H1 (cell line): ENCODE results near the gene HIPK3.

Experiments
- ATF3 ChIP-seq: IDR thresholded peaks from 2 replicates; pipeline ENCODE4 v1.6.1; 2011; ENCODE audit warnings: low read depth, mild to moderate bottlenecking, low read length; ENCODE audit not compliant: insufficient read depth
- CTCF ChIP-seq, 3 experiments: IDR thresholded peaks; 1 replicate in 2 of 3; 2 replicates in 1 of 3; pipeline versions ENCODE4 v1.5.1 to v1.6.1; 2011; ENCODE audit warnings: low read length in 3 of 3, mild to moderate bottlenecking in 3 of 3, inconsistent platforms in 2 of 3, low read depth in 1 of 3, moderate library complexity in 1 of 3; ENCODE audit not compliant: insufficient read depth in 1 of 3; ENCODE audit errors: control extremely low read depth in 1 of 3
- EP300 ChIP-seq, 2 experiments: IDR thresholded peaks; 1 replicate in 1 of 2; 2 replicates in 1 of 2; pipeline ENCODE4 v1.6.1; 2011 to 2012; ENCODE audit warnings: low read depth in 2 of 2, low read length in 2 of 2, mild to moderate bottlenecking in 2 of 2, borderline replicate concordance in 1 of 2, inconsistent platforms in 1 of 2, moderate library complexity in 1 of 2
- MAX ChIP-seq: IDR thresholded peaks from 2 replicates; pipeline ENCODE4 v1.6.1; 2012; ENCODE audit warnings: inconsistent platforms
- NANOG ChIP-seq: IDR thresholded peaks from 2 replicates; pipeline ENCODE4 v1.6.1; 2011; ENCODE audit warnings: low read length, low read depth, mild to moderate bottlenecking, inconsistent platforms; ENCODE audit not compliant: insufficient read depth, poor library complexity, severe bottlenecking
- POLR2AphosphoS5 ChIP-seq: IDR thresholded peaks from 2 replicates; pipeline ENCODE4 v1.6.1; 2011; ENCODE audit warnings: low read depth, low read length
- SP1 ChIP-seq: IDR thresholded peaks from 2 replicates; pipeline ENCODE4 v1.6.1; 2011; ENCODE audit warnings: low read depth, low read length
- TEAD4 ChIP-seq: IDR thresholded peaks from 2 replicates; pipeline ENCODE4 v1.6.1; 2012; ENCODE audit warnings: low read depth, low read length, inconsistent platforms, mixed read lengths
- ZNF274 ChIP-seq: IDR thresholded peaks from 2 replicates; pipeline ENCODE4 v1.7.0; 2012; ENCODE audit warnings: low read length, borderline replicate concordance; ENCODE audit errors: extremely low read depth

GRCh38 chr11:33290319-33290718 is 33.1 kb downstream of the HIPK3 start:
- TF ChIP-seq TEAD4, result no peak
- no peak for TF ChIP-seq POLR2AphosphoS5
- no peak for TF ChIP-seq ATF3
- TF ChIP-seq MAX, result no peak
- no peak for TF ChIP-seq EP300 (IDR thresholded peaks at IDR 0.05; ENCODE audit: borderline replicate concordance in 1 of 2, low read depth in 2 of 2, low read length in 2 of 2)
- no peak for TF ChIP-seq ZNF274
- no peak for TF ChIP-seq CTCF (IDR thresholded peaks at IDR 0.05; ENCODE audit: control extremely low read depth in 1 of 3, insufficient read depth in 1 of 3, low read depth in 1 of 3, low read length in 3 of 3)
- TF ChIP-seq NANOG, result no peak
- TF ChIP-seq SP1, result no peak
